Cardiac muscle cell (in vitro differentiated cells and primary cell): ENCODE measurements around the gene IL17REL. TPM values are rescaled to one million over a fixed set of nuclear protein-coding genes. Genes with fewer than 3 reads are reported as not detected.

Experiments
- DNase-seq, 2 donors: peaks; one replicate each; pipeline versions ENCODE4 v3.0.0 to v3.0.0-alpha.2; 2010 to 2017; ENCODE audit warnings: low read depth in 1 of 2, low spot score in 1 of 2
- H3K27ac ChIP-seq: fragments of 200-600 bp; sonication (generic); 2 replicates; pipeline ENCODE4 v1.5.1; 2016
- H3K27me3 ChIP-seq: fragments of 200-600 bp; sonication (generic); 2 replicates; pipeline ENCODE4 v1.6.0; 2016; ENCODE audit warnings: control low read depth
- H3K36me3 ChIP-seq: fragments of 200-600 bp; sonication (generic); 2 replicates; pipeline ENCODE4 v1.5.1; 2016; ENCODE audit warnings: control low read depth
- H3K4me1 ChIP-seq: fragments of 200-600 bp; sonication (generic); 2 replicates; pipeline ENCODE4 v1.8.1; 2017; ENCODE audit warnings: low read depth, mild to moderate bottlenecking, mixed run types
- H3K4me3 ChIP-seq: fragments of 200-600 bp; sonication (generic); 2 replicates; pipeline ENCODE4 v1.5.1; 2016; ENCODE audit warnings: mild to moderate bottlenecking
- H3K9me3 ChIP-seq: fragments of 200-600 bp; sonication (generic); 2 replicates; pipeline ENCODE4 v1.5.1; 2017; ENCODE audit warnings: low read depth, mild to moderate bottlenecking, control low read depth
- CTCF ChIP-seq: IDR thresholded peaks from 2 replicates; pipeline ENCODE4 v1.5.1; 2012; ENCODE audit warnings: low read depth, mild to moderate bottlenecking, low read length
- polyA plus RNA-seq: library from polyadenylated mRNA; unstranded; fragments of >200 nt; fragmentation: Nextera tagmentation; extraction: Ambion mirVana; gene quantifications from 2 replicates; pipeline ENCODE4 v1.2.1, GENCODE V29; 2016
- total RNA-seq: library from RNA; depleted of rRNA; stranded (reverse); fragments of >200 nt; gene quantifications from 2 replicates; pipeline ENCODE4 v1.2.3, GENCODE V29; 2016

IL17REL gene
- total and polyA plus RNA-seq, 2 experiments from 2014 or later: 1.8 TPM; not detected in 1

- no peaks in the 10 kb centered on the region for H3K27me3 ChIP-seq
- peaks cover 28% of the 10 kb centered on the region for H3K4me1 ChIP-seq
- peak overlapping the region; percentile 93 for H3K4me3 ChIP-seq
- peak overlapping the region; percentile 99 for H3K27ac ChIP-seq
- peak; percentile 82 to 96 for DNase-seq
- no peak for TF ChIP-seq CTCF
- H3K9me3 ChIP-seq: no peaks in the 10 kb centered on the region
- peaks cover 11% of the 10 kb centered on the region for H3K36me3 ChIP-seq
Measured at GRCh38 chr22:49962012-49962750, 50.4 kb downstream of the IL17REL start.

- no peaks in the 10 kb centered on the region for H3K27me3 ChIP-seq
- H3K36me3 ChIP-seq: peaks cover 11% of the 10 kb centered on the region
- H3K27ac ChIP-seq: peak overlapping the region; percentile 99
- no peak for TF ChIP-seq CTCF
- peaks cover 22% of the 10 kb centered on the region for H3K4me1 ChIP-seq
- no peaks in the 10 kb centered on the region for H3K9me3 ChIP-seq
- peak in 1 of 2 donors; percentile 33 for DNase-seq
- peak overlapping the region; percentile 93 for H3K4me3 ChIP-seq
Measured at GRCh38 chr22:49961601-49962011, 51.0 kb downstream of the IL17REL start.

- peak overlapping the region; percentile 99 for H3K27ac ChIP-seq
- peaks cover 11% of the 10 kb centered on the region for H3K36me3 ChIP-seq
- H3K4me3 ChIP-seq: peak overlapping the region; percentile 93
- no peak for TF ChIP-seq CTCF
- peaks cover 17% of the 10 kb centered on the region for H3K4me1 ChIP-seq
- DNase-seq: peak; percentile 57 to 62
- no peaks in the 10 kb centered on the region for H3K27me3 ChIP-seq
- no peaks in the 10 kb centered on the region for H3K9me3 ChIP-seq
Measured at GRCh38 chr22:49961005-49961600, 51.5 kb downstream of the IL17REL start.

GRCh38 chr22:49960159-49961004 lies 52.2 kb downstream of the IL17REL start, which contains the start of gene PIM3:
TSS of gene PIM3 (plus strand) at chr22:49960772. CDS start at chr22:49960948, 176 bp downstream.
- peak within 1 kb of the TSS; percentile 99 for H3K27ac ChIP-seq
- no peaks in the 10 kb centered on the region for H3K27me3 ChIP-seq

More at GRCh38 chr22:49960159-49961004, 52.2 kb downstream of the IL17REL start, which contains the start of gene PIM3:
- H3K4me3 ChIP-seq: peak within 1 kb of the TSS; percentile 93
- H3K4me1 ChIP-seq: peaks cover 10% of the 10 kb centered on the region
- peak; percentile 97 to 98 for DNase-seq
- H3K36me3 ChIP-seq: peaks cover 11% of the 10 kb centered on the region
- no peaks in the 10 kb centered on the region for H3K9me3 ChIP-seq
- no peak for TF ChIP-seq CTCF
